Measurements from ENCODE around the gene KCNAB1.

The KCNAB1 gene

DNA sequence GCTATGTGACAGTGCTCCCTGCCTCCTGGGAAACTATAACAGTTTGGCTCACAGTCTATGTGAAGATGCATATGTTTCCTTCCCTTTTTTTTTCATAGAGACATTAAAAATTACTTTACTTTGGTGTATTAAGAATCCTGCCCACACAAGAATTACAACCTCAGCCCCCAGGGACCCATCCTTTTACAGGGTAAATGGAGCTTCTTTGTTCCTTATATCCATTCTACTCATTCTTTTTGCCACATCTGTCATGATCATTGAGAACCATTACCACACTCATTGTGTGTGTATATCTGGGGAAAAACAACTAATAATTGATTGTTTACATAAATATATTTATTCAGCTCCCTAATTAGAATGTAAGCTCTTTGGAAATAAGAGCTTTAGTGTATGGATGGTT lies 277.2 kb downstream of the KCNAB1 start:
- no peak for DNase-seq (ENCODE audit: low read depth in 2 of 2, low spot score in 1 of 2)

DNA sequence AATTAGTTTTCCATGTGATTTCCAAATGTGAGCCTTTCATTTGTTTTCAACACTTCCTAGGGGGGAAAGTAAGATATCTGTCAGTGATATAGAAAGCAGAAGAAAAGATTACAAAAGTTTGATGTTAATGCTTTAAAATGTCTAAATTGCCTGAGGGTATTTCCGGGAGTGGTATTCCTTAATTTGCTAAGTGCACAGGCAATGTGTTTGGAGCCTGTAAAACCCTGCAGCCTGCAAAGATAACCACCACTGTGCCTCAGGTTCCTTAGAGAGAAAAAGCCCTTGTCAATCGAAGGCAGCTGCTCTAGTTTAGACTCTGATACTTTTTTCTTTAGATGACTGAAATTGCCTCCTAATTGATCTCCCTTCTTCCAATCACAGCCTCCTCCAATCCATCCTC lies 279.7 kb downstream of the KCNAB1 start:
- no peak for DNase-seq (ENCODE audit: low read depth in 2 of 2, low spot score in 1 of 2)

DNA sequence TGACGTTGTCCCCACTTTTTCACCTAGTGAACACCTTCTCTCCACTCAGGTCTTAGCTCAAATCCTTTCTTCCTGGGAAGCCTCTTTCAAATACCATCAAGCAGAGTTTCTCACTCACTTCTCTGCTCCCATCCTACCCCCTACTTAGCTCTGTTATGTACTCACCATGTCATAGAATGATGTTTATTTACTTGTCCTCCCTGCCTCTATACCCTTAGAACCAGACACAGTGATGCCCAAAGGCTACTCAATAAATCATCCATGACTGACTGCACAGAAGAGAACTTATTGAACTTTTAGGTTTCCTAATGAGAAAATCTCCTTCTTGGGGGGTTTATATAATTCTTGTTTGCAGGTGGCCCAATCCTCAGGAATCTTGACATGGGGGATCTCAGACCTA lies 280.4 kb downstream of the KCNAB1 start:
- DNase-seq (ENCODE audit: low read depth in 2 of 2, low spot score in 1 of 2), result no peak

DNA sequence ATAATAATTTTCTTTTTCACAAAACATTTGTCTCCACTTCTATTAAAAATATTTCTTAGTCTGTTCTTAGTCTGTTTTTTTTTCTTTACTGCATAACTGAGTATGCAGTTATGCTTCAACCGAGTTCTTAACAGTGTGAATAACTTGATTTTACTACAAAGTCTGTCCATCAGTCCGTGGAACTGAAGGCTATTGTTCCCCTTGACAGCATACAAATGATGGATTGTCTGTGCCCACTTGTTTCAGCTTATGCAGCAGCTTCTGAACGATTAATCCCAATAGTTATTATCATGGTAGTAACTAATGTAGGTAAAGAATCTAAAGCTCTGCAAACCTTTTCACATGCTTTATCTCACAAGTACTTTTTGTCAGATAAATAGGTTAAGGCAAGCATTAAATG lies 283.8 kb downstream of the KCNAB1 start:
- DNase-seq (ENCODE audit: low read depth in 2 of 2, low spot score in 1 of 2), result no peak

DNA sequence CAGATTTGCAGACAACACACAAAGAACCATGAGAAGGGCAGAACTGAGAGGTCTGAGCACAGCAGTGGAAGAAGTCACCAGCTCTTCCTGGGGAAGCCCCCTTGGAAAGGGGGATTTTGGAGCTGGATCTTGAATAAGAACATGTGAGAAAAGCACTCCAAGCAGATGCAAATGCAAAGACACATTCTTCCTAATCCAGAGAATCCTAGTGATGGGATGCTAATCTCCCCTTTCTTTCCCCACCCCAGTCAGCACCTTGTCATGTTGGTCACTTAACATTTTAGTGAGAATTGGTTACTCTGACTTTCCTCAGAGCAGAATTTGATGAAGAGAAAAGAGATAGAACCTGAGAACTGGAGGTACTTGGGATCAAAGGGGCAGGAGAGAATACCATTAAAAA lies 286.0 kb downstream of the KCNAB1 start:
- no peak for DNase-seq (ENCODE audit: low read depth in 2 of 2, low spot score in 1 of 2)

DNA sequence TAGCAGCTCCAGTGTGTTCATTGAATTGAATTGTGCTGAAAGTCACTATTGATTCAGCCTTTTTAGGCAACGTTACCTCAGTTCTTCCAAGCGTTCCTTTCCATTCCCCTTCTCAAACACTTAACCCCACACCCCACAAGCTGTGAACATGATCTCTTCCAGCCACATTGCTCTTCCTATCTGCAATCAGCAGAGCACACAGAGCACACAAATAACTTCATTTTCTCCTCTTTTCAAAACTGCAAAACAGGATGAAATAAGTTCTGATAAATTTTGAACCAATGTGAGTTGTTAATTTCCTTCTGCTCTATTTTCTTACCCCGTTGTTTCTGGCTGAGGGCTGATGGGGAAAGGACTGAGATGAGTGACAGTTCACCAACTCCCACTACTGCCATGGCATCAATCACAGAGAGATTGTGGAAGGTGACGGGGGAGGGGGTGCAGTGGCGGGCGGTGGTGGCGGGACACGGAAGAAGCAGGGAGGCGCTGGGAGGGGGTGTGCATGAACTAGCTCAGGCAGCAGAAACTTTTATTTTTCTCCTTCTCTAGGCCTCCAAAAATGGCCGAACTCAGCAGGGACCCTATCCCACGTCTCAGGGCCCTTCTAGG lies 287.3 kb downstream of the KCNAB1 start:
- DNase-seq (ENCODE audit: low read depth in 2 of 2, low spot score in 1 of 2), result no peak

DNA sequence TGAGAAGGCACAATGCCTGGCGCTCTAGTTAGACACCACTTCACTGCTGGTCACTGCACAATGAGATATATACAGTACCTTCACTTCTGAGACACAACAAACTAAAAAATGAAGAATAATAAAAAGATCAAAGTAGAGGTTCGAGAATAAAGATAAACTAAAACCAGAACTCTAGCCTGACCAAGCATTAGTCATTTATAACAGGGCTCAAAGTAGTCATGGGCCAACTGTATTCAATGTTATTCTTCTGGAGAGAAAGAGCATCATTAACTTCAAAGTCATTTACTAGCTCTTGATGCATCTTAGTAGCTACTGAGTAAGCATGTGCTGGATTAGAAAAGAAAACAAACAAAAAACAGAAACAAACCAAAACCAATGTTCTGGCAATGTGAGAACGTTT lies 289.3 kb downstream of the KCNAB1 start:
- DNase-seq (ENCODE audit: low read depth in 2 of 2, low spot score in 1 of 2), result no peak

DNA sequence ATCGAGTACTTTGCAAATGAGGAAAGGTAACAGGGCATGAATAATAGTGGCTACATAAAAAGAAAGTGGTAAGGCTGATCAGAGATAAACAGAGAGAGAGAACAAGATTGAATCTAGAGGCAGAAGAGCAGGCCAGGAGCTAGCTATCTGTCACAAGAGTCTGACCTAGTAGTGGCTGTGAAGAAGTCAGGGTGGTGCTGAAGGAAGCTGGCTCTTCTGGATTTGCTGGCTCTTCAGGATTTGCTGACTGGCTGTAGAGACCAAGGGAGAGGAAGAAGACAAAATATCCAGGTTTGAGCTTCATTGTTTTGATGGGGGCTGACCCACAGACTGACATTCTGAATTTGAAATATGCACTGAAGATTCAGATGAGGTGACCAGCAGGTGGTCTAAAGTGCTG lies 292.2 kb downstream of the KCNAB1 start:
- DNase-seq (ENCODE audit: low read depth in 2 of 2, low spot score in 1 of 2), result no peak

DNA sequence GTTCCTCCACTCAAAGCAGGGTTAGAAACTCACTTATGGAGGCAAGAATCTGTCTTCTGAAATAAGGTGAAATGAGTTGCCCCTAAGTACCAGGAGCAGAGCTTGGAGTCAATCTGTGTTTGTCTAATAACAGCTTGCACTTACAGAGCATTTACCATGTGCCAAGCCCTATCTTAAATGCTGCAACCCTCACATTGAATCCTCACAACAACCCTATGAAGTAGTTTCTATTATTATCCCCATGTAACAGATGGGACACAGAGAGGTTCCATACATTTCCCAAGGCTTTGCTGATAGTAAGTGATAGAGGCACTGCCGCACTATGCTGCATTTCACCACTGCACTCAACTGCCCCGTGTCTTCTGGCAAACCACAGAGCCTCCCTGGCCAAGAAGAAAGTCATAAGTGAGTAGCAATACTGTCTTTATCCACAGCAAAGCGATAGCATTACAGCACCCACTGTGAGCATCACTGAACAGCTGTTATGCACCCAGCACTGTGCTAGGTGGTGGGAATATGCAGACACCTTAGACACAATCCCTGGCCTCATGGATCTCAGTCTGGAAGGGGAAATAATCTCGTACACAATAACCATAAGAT lies 293.0 kb downstream of the KCNAB1 start:
- DNase-seq (ENCODE audit: low read depth in 2 of 2, low spot score in 1 of 2), result no peak

DNA sequence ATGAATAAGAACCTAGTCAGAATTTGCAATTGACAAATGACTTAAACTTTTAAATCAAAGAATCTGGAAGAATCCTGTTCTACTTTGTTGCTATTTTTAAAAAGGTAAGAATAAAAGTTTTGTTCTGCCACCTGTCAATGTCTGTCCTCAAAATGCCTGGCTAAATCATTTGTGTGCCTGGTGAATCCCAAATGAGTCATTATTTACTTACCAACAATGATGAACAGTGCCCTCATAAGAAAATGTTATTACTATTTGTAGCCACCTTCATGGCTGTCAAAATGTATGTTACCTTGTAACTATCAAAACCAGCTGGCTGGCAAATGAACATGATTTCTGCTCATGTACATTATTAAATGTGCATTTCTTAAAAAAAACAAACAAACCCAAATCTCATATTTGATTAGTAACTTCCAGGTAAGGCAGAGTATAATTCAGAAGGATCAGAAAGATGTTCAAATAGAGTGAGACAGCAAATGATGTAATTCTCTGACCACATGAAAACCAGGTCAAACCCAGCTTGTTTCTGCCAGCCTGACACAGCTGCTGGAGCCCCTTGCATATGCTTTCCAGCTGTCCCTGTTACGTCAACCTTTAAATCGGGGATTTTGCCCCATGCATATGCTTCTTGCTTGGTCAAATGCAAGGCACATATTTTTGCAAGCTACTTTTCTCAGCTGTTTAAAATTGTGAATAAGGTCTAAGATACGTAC lies 296.6 kb downstream of the KCNAB1 start:
- no peak for DNase-seq (ENCODE audit: low read depth in 2 of 2, low spot score in 1 of 2)

DNA sequence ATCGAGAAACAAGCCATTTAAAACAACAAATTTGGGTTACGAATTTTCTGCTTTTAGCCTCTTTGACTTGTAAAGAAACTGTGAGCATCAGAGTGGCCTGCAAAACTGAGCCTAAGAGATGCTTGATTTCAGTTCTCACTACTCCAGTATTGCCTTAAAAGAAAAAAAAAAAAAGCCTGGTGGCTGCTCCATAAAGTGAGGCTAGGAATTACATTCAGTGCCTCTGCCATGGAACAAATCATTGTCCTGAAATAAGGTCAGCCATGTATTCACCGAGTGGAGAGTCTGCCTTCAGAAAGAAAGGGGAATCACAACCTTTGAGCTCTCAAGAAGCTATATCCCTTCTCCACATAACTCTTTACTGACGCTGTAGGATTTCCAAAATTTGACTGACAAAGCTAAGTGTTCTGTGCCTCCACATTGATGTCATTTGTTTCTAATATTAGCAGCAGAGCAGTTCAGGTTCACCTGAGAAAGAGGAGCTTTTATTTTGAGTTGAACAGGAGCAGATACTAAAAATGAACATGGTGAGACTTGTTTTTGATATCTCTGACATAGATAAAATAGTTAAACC lies 297.3 kb downstream of the KCNAB1 start:
- DNase-seq (ENCODE audit: low read depth in 2 of 2, low spot score in 1 of 2), result no peak

DNA sequence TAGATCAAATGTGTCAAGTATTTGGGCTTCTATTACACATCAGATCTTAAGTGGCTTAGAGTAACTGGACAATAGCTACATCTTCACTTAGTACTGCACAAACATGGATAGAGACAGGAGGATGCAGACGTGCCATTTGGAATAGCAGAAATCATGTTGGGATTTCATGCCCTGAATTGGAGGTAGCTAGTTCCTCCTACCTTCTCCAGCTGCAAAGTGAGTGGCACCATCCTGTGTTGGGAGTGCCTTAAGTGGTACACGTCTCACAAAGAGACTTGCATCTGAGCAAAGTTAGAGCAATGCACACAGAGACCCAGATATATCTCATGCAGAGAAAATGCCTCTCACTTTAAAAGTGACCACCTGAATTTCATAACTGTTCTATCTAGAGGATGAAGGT lies 298.1 kb downstream of the KCNAB1 start:
- DNase-seq (ENCODE audit: low read depth in 2 of 2, low spot score in 1 of 2), result no peak

DNA sequence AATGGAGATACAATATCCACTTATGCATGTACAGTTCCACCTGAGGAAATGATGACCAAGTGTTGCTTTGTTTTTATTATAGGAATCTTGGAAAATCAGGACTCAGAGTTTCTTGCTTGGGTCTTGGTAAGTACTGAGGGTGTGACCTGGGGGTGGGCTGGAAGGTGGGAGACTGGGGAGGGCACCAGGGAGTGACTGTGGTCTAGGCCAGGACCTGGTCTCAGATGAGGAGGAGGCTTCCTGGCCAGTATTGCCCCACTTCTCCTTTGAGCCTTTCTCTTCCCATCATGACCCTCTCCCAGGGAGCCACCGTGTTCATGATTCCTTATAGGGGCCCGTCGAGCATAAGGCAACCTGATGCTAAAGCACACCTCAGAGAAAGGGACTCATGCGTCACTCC lies 301.2 kb downstream of the KCNAB1 start:
- no peak for DNase-seq (ENCODE audit: low read depth in 2 of 2, low spot score in 1 of 2)

DNA sequence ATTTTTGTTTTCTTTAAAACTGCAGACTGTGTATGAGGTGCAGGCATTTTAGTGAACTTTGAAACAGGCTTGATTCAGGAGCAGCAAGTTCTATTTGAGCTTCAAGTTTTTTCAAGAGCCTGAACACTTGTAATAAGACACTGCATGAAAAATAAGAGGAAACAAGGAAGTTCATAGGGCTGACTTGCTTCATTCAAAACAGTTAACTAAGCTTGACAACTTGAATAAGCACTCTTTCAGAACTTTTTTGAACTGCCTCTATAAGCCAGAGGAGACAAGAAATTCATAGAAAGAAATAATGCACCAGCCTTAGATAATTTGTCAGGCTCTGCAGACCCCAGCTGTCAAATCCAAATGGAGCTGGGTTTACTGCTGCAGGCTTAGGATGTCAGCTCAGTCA lies 304.4 kb downstream of the KCNAB1 start:
- no peak for DNase-seq (ENCODE audit: low read depth in 2 of 2, low spot score in 1 of 2)

DNA sequence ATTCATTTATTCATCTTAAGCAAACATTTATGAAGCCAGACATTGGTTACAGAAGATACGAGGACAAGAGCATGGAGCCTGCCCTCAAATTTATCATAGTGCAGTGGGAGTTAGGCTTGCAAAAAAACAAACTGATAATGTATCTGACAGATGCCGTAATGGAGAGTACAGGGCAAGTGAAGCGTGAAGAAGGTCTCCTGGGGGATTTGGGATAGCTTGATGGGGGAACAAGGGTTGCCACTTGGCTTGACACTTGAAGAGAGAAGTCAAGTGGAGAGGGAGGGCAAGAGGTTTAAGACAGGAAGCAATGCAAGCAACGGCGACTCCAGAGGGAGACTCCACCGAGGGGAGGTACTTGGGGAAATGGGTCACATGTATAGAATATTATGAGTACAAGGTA lies 305.3 kb downstream of the KCNAB1 start:
- no peak for DNase-seq (ENCODE audit: low read depth in 2 of 2, low spot score in 1 of 2)

DNA sequence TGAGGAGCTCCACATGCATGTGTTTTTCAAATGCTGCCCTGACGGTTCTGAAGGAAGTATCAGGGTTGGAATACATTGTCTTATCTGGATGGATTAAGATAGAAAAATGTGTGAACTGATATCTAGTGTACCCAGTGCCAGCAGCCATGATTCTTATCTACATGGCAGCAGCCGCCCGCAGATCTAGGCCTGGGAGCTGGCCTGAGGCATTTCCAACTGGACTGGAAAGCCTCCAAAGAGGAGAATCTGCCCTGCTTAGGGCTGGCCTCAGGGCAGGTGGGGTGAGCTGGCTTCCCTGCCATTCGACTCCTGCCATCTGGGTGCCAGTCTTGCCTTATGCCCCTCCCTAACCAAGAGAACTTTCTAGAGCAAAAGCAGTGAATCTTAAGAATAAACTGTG lies 308.7 kb downstream of the KCNAB1 start:
- no peak for DNase-seq (ENCODE audit: low read depth in 2 of 2, low spot score in 1 of 2)

DNA sequence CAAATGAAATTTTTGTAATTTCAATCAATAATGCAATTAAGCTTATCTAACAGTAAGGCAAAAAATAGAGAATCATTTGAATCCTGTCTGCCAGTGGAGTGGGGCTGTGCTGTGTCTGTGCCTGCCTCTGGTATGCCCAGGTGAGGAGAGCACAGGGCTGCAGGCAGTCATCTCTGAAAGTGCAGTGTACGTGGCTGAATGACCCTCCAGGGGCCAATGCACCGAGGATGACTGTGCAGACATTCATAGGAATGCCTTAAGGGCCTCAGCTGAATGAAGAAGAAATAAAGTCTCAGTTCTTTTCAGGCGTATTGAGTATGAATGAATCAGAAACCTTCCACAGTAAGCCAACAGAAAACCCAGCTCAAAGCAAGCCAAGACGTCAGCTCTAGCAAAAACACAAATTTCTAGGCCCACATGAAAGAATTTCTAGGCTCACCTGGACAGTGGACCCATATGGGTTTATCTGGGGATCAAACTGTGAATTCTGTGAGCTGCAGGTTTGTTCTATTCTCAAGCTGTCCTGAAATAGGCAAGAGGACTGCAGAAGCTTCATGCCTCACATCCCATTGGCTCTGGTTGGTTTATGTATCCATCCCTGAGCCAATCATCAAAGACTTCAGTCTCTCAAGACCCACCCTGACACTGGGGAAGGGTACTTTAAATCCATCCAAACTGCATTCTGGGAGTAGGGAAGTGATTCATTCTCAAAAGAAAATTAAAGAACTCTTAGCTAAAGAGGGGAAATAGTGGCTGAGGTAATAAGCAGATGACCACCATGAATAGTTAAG lies 311.2 kb downstream of the KCNAB1 start:
- no peak for DNase-seq (ENCODE audit: low read depth in 2 of 2, low spot score in 1 of 2)

DNA sequence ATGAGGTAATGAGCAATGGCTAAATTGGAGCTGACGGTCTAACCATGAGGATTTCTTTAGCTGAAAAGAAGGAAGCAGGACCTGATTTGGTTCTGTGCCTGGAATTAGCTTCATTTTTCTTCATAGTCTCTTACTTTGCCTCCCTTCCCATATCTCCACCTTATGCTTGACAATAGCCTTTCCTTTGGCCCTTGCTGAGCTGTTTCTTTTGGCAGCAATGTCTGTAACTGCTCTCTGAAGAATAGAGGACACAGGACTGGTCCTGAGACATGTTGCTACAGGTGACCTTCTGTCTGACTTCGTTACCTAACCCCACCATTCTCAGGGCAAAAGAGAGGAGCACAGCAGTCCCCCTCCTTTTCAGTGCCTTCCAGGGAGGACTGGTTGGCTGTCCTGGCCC lies 312.2 kb downstream of the KCNAB1 start:
- DNase-seq (ENCODE audit: low read depth in 2 of 2, low spot score in 1 of 2), result no peak

DNA sequence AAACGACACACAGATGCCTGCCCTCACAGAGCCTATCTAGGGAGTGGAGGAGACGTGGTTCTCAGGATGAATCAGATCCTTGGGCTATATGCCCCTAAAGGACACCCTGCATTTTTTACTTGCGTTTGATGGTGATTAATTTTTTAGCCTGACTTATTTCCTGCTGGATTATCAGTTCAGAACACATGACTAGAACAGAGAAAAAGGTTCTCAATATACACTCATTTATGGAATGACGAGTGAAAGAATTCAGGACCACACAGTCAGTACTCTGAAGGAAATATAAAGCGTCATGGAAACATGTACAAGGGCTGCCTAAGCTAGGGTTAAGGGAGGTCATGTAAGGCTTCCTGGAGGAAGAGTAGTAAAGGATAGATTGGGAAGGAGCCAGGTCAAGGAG lies 312.8 kb downstream of the KCNAB1 start:
- no peak for DNase-seq (ENCODE audit: low read depth in 2 of 2, low spot score in 1 of 2)

DNA sequence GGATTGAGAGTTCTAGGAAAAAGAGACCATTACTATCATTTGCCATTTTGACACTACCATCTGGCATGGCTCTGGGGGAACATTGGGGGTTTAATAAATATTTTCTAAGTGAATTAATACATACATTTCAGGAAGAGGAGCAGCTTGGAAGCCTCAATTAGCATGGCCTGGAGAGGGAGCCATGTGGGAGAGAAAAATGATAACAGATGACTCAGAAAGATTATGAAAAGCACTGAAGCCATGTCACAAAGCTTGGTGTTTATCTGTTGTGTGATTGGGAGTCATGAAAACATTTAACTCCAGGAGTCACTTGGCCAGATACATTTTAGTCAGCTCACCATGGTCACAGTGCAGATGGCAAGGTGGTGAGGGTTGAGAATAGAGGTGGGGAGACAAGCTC lies 313.5 kb downstream of the KCNAB1 start:
- DNase-seq (ENCODE audit: low read depth in 2 of 2, low spot score in 1 of 2), result no peak

DNA sequence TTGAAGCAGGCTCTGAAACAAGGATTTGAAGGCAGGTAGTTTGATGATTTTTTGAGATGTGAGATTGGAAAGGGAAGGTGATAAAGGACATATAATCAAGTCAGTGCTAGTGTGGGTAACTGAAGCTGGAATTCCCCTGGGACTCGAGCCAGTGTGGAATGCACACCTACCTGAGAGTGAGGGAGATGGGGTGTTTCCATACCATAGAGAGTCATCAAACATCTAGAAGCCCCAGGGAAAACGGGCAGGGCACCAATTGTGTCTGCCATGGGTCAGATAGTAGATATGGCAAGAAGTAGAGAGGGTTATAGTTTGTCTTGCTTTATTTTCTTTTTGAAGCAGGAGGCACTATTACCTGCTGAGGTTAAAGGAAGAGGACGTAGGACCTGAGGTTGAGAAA lies 314.5 kb downstream of the KCNAB1 start:
- no peak for DNase-seq (ENCODE audit: low read depth in 2 of 2, low spot score in 1 of 2)

DNA sequence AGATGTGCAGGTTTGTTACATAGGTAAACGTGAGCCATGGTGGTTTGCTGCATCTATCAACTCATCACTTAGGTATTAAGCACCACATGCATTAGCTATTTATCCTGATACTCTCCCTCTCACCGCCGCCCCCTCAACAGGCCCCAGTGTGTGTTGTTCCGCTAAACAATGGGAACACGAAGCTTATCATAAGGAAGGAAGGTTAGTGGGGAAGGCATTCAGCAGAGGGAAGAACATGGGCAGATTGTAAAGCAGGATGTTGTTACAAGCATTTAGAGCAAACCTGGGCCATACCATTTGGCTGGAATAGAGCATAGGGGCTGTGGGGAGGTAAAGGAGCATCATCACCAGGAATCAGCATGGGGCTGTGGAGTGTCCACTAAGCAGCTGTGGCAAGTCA lies 322.7 kb downstream of the KCNAB1 start:
- DNase-seq (ENCODE audit: low read depth in 2 of 2, low spot score in 1 of 2), result no peak
